PC-3 (cell line): ENCODE data around the gene CFAP210.

ENCODE experiments used
- EZH2phosphoT487 ChIP-seq: fragments of 300-600 bp; sonication (generic); IDR thresholded peaks from 2 replicates; pipeline ENCODE4 v1.6.1; 2018; ENCODE audit warnings: mild to moderate bottlenecking, antibody characterized with exemption, low read length, borderline replicate concordance
- TF ChIP-seq, protein P1 (sequence below): fragments of 300-600 bp; sonication (generic); conservative IDR thresholded peaks from 2 replicates; pipeline ENCODE4 v1.5.1; 2017; ENCODE audit warnings: antibody characterized with exemption, low read depth, mild to moderate bottlenecking, low read length

DNA sequence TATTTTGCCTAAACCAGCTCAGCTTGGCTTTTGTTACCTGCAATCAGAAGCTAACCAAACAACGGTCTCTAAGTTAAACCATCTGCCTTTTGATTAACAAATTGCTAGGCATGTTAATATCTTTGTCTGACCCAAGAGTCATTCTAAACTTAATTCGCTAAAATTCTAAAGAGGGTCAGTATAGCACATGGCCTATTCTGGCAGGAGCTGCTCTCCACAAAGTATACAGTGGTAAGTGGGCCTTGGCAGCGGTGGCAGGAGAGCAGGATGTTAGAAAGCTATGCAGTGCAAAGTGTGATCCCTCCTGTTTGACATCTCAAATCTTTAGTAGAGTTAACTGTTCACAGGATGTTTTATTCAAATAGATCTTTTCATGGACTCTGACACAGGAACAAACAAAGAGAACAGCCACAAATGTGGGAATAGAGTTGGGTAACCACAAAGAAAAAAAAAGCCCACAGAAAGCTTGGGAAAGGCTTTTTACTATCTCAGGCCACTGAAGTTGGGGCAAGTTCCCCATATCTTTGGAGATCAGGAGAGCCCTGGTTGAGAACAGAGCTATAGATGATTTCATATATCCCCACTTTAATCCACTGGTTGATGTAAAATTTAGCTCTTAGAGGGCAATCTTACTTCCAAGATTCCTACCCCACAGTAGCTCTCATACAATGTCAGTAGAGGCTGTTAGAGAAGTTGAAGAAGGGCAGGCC lies 10.6 kb downstream of the CFAP210 start:
- TF ChIP-seq, protein P1, sequence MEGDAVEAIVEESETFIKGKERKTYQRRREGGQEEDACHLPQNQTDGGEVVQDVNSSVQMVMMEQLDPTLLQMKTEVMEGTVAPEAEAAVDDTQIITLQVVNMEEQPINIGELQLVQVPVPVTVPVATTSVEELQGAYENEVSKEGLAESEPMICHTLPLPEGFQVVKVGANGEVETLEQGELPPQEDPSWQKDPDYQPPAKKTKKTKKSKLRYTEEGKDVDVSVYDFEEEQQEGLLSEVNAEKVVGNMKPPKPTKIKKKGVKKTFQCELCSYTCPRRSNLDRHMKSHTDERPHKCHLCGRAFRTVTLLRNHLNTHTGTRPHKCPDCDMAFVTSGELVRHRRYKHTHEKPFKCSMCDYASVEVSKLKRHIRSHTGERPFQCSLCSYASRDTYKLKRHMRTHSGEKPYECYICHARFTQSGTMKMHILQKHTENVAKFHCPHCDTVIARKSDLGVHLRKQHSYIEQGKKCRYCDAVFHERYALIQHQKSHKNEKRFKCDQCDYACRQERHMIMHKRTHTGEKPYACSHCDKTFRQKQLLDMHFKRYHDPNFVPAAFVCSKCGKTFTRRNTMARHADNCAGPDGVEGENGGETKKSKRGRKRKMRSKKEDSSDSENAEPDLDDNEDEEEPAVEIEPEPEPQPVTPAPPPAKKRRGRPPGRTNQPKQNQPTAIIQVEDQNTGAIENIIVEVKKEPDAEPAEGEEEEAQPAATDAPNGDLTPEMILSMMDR: no peak
- no peak for TF ChIP-seq EZH2phosphoT487
